Stimulated activated naive CD8-positive, alpha-beta T cell treated with anti-CD3 and anti-CD28 coated beads, Interleukin-15, Interleukin-2, amounts not matched to agents 100 ng/mL and 50 ng/mL, for 24 hours (primary cell): ENCODE results near the gene GLI3.

Experiments
- H3K27ac Mint-ChIP-seq: one replicate; pipeline ENCODE4 v1.8.0; 2021; ENCODE audit warnings: mild to moderate bottlenecking, mixed read lengths
- H3K27me3 Mint-ChIP-seq: one replicate; pipeline ENCODE4 v1.8.0; 2021; ENCODE audit warnings: mixed read lengths
- H3K36me3 Mint-ChIP-seq: one replicate; pipeline ENCODE4 v1.8.0; 2021; ENCODE audit warnings: low read depth, mixed read lengths
- H3K4me1 Mint-ChIP-seq: one replicate; pipeline ENCODE4 v1.8.0; 2021; ENCODE audit warnings: low read depth, mixed read lengths
- H3K4me3 Mint-ChIP-seq: one replicate; pipeline ENCODE4 v1.8.0; 2021; ENCODE audit warnings: mild to moderate bottlenecking, mixed read lengths
- H3K9me3 Mint-ChIP-seq: one replicate; pipeline ENCODE4 v1.8.0; 2021; ENCODE audit warnings: mixed read lengths

Gene GLI3

DNA sequence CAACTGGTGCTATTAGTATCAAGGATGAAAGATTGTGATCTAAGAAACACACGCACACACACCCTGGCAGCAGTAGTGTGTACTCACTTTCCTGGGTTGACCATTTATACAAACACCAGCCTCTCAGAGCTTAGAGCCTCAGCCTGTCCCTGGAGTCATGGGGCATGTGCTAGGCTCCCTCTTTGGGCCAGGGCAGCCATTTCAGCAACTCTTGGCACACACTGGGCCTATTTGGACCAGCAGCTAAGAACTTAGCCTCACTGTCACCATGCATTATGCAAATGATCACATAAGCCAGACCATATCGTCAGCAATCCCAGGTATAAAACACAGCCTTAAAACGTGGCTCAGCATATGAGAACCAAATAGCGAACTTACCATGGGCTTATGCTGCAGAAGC, 51.3 kb downstream of the GLI3 start:
- no peaks in the 10 kb centered on the region for H3K36me3 Mint-ChIP-seq
- H3K4me3 Mint-ChIP-seq, result no peak overlapping the region
- no peak overlapping the region for H3K27ac Mint-ChIP-seq
- H3K9me3 Mint-ChIP-seq, result peaks cover 3% of the 10 kb centered on the region
- no peaks in the 10 kb centered on the region for H3K4me1 Mint-ChIP-seq
- H3K27me3 Mint-ChIP-seq, result no peaks in the 10 kb centered on the region

DNA sequence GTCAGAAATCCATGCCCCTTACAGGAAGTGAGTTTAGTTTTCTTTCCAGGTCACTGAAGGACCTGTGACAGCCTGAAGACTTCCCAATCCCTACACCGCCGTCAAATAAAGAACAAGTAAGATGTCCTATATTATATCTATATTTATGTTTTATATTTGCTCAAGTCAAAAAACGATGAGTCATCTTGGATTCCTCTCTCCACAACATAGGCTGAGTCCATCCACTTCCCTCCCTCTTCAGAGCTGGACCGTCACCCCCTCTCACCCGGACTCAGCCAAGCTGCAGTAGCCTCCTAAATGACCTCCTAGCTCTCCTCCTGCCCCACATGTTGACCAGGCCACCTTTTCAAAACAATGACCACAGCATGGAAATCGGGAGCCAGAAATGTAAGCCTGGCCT, 53.5 kb downstream of the GLI3 start:
- Mint-ChIP-seq H3K27ac (no peak overlapping the region), H3K4me1 (no peaks in the 10 kb centered on the region), H3K4me3 (no peak overlapping the region), H3K9me3 (peaks cover 7% of the 10 kb centered on the region), H3K36me3 (no peaks in the 10 kb centered on the region), H3K27me3 (no peaks in the 10 kb centered on the region)

DNA sequence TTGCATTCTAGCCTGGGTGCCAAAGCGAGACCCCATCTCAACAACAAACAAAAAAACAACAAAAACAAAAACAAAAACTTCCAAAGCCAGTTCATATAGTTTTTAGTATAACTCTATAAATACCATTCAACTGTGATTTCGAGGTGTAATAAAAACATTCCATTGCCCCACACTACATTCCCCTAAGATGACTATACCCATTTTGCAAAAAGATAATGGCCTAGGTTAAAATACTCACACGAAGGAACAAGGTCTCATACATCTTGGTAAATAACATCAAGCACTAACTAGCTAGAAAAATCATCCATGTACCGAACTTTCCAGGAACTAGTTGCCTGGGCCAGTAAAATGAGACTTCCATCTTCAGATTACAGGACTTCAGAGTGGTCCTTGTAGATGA, 55.4 kb downstream of the GLI3 start:
- Mint-ChIP-seq H3K4me3 (no peak overlapping the region), H3K36me3 (no peaks in the 10 kb centered on the region), H3K4me1 (no peaks in the 10 kb centered on the region), H3K9me3 (peaks cover 7% of the 10 kb centered on the region), H3K27ac (no peak overlapping the region), H3K27me3 (no peaks in the 10 kb centered on the region)

DNA sequence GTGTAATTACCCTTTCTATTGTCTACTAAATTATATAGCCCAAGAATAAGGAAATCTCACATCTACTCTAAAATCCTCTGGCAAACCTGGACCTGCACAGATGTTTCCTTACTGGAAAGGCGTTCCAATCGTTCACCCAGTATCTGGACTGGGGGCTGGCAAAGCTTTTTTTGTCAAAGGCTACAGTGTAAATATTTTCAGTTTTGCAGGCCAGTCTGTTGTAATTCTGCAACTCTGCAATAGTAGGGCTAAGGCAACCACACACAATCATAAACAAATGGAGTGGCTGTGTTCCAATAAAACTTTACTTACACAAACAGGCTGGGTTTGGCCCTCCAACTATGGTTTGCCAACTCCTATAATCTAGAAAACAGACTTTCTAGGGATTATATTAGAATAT, 56.2 kb downstream of the GLI3 start:
- no peaks in the 10 kb centered on the region for H3K27me3 Mint-ChIP-seq
- no peak overlapping the region for H3K27ac Mint-ChIP-seq
- H3K36me3 Mint-ChIP-seq, result no peaks in the 10 kb centered on the region
- H3K4me3 Mint-ChIP-seq, result no peak overlapping the region
- no peaks in the 10 kb centered on the region for H3K4me1 Mint-ChIP-seq
- peaks cover 7% of the 10 kb centered on the region for H3K9me3 Mint-ChIP-seq

DNA sequence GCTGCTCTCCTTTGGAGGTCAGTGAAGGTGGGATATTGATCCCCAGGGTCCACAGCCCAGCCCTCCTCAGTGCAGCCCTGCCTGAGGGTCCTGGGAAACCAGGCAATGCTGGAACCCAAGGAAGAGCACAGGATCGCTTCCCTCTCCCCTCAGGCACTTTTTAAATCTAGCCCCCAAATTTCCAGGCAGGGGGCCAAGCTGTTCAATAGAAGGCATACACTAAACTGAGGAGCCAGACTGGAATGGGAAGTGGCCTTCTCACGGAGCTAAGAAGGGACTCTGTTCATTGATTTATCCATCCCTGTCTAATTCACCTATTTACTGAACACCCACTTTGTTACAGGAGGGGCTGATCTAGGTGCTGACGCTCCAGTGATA, 60.3 kb downstream of the GLI3 start:
- Mint-ChIP-seq H3K27me3 (no peaks in the 10 kb centered on the region), H3K4me1 (no peaks in the 10 kb centered on the region), H3K9me3 (peaks cover 4% of the 10 kb centered on the region), H3K27ac (no peak overlapping the region), H3K36me3 (no peaks in the 10 kb centered on the region), H3K4me3 (no peak overlapping the region)

DNA sequence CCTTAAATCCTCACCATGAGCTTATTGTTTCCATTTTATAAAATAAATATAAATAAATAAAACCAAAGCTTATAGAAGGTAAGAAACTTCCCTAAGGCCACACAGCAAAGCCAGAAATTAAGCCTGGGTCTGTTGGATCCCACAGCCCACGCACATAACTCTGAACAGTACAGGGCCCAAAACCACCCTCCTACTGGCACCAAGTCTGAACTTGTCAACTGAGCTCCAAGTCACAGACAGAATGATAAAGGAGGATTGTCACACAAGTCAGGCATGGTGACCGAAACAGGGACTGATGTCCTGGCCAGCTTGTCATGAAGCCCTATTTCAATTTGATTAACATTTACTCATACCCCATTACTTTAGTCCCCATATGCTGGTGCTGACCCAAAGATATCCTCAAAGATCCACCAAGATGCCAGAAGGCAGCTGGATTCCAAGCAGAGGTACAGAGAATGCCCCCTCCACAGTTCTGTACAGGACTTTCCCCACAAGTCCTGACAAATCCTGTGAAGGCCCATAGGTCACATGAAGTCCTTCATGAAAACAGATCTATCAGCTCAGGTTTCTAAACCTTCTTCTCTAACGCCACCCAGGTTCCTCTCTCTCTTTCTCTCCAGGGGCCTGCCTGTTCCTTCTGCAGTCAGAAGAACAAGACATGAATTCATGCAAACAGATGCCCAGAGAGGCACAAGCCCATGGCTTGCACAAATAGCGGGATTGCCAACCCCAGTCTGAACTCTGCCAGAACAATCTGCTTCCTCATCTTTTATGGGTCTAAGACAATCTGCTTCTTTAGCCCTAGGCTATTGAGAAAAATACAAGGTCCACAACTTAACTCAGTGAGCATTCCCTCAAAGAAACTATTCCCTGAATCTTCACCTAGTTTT, 60.9 kb downstream of the GLI3 start:
- Mint-ChIP-seq H3K4me3 (no peak overlapping the region), H3K27ac (no peak overlapping the region), H3K9me3 (peaks cover 4% of the 10 kb centered on the region), H3K27me3 (no peaks in the 10 kb centered on the region), H3K4me1 (no peaks in the 10 kb centered on the region), H3K36me3 (no peaks in the 10 kb centered on the region)

DNA sequence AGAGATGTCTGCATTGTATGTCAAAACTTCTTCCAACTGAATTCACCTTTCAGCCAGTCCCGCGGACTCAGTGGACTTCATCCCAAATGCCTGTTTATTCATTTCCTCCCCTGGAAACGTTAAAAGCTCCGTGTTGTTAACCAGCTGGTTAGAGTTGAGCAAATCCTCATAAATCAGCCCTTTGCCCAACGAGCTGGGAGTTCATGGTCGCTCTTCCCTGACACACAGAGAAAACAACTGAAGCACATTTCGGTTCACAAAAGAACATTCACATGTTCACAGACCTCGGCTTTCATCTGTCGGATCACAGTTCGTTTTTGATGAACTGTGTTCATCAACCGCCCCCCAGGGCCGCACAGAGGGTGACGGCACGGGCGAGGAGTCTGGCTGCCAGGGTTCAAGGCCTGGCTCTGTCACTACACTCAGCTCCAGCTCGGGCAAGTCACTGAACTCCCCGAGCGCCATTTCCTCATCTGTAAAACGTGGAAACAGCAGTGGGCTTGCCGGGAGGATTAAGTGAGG, 62.6 kb downstream of the GLI3 start:
- Mint-ChIP-seq H3K36me3 (no peaks in the 10 kb centered on the region), H3K9me3 (peaks cover 4% of the 10 kb centered on the region), H3K27ac (no peak overlapping the region), H3K4me1 (no peaks in the 10 kb centered on the region), H3K4me3 (no peak overlapping the region), H3K27me3 (no peaks in the 10 kb centered on the region)

DNA sequence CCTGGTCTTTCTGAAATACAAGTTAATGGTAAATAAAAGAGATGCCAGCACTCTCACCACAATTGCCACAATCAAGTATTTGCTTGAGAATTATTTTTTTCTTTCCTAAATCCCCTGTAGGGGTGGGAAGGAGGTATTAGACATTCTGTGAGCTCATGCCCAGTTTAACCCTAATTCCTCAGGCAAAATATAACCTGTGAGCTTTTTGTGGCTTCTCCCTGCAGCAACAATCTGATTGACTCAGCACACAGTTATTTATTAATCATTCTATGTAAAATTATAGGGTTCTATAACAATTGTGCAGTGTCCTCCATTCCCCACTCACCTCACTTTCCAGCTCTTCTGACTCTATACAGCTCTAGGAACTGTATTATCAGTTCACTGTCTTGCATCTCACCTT, 66.3 kb downstream of the GLI3 start:
- Mint-ChIP-seq H3K27me3 (no peaks in the 10 kb centered on the region), H3K27ac (no peak overlapping the region), H3K4me1 (no peaks in the 10 kb centered on the region), H3K9me3 (no peaks in the 10 kb centered on the region), H3K4me3 (no peak overlapping the region), H3K36me3 (no peaks in the 10 kb centered on the region)

DNA sequence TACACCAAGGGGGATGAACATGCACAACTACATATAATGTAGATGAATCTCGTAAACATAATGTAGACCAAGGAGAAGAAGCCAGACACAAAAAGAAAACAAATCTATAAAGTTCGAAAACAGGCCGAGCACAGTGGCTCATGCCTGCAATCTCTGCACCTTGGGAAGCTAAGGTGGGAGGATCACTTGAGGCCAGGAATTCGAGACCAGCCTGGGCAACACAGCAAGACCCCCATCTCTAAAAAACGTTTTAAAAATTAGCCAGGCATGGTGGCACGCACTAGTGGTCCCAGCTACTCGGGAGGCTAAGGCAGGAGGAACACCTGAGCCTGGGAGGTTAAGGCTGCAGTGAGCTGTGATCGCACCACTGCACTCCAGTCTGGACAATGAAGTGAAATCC, 68.5 kb downstream of the GLI3 start:
- H3K36me3 Mint-ChIP-seq, result no peaks in the 10 kb centered on the region
- H3K4me3 Mint-ChIP-seq, result no peak overlapping the region
- H3K4me1 Mint-ChIP-seq, result no peaks in the 10 kb centered on the region
- H3K27ac Mint-ChIP-seq, result no peak overlapping the region
- no peaks in the 10 kb centered on the region for H3K27me3 Mint-ChIP-seq
- H3K9me3 Mint-ChIP-seq, result no peaks in the 10 kb centered on the region

DNA sequence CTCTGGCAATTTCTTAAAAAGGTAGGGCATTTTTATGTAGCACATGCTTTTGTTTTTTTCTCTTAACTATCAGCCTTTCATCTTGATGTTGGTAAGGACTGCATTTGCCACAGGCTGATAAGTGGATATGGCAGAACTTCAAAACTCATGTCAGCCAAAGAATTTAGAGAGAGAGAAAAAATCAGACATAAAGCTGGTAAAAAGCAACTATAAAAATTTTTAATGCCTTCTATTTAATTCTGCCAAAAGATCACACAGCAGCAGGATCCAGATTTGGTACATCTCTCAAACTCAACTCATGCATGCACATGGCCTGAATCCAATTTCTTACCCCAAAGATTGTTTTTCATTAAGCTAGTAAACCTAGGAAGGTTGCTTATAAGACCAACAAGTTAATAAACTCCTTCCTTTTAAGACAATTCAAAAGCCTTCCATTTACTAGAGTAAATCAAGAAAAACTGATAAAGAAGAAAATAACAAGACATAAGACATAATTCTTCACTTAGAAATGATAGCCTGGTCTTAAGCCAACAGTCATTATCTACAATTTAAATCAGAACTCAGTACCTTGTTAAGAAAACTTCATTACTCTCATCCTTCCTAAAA, 69.3 kb downstream of the GLI3 start:
- Mint-ChIP-seq H3K4me3 (no peak overlapping the region), H3K27me3 (no peaks in the 10 kb centered on the region), H3K36me3 (no peaks in the 10 kb centered on the region), H3K27ac (no peak overlapping the region), H3K9me3 (no peaks in the 10 kb centered on the region), H3K4me1 (no peaks in the 10 kb centered on the region)

DNA sequence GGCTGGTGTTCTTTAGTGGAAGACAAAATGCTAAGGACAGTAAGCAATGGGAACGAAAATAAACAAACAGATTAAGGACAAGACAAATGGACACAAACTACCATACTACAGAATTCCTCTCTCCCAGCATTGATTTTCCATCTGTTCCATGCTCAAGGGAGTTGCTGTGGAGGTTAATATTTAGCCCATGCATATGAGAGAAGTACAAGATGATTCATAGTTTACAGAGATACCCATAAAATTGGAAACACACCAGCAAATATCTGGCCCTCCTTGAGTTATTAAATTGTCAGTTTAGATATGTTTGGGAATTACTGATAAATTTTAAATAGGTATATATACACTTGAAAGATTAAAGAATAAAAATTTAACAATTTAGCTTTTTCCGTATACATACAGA, 69.8 kb downstream of the GLI3 start:
- Mint-ChIP-seq H3K4me1 (no peaks in the 10 kb centered on the region), H3K36me3 (no peaks in the 10 kb centered on the region), H3K4me3 (no peak overlapping the region), H3K27ac (no peak overlapping the region), H3K9me3 (no peaks in the 10 kb centered on the region), H3K27me3 (no peaks in the 10 kb centered on the region)

DNA sequence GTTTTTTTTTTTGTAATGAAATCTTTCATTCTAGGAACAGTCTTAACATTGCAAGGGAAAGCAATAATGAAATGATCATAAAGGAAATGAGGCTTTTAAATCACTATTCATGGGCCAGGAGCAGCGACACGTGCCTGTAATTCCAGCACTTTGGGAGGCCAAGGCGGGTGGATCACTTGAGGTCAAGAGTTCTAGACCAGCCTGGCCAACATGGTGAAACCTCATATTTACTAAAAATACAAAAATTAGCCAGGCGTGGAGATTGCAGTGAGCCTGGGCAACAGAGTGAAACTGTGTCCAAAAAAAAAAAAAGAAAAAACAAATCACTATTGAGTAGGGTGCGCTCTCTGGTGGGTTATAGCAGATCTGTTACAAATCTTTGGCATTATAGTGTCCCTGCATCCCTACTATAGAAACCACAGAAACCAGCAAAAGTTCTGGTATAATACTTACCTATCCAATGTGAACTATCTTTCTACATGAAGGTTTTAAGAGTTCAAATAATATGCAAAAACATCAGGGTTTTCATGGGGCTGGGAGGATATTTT, 72.1 kb downstream of the GLI3 start:
- no peaks in the 10 kb centered on the region for H3K9me3 Mint-ChIP-seq
- no peak overlapping the region for H3K27ac Mint-ChIP-seq
- H3K27me3 Mint-ChIP-seq, result no peaks in the 10 kb centered on the region
- no peaks in the 10 kb centered on the region for H3K4me1 Mint-ChIP-seq
- H3K36me3 Mint-ChIP-seq, result no peaks in the 10 kb centered on the region
- no peak overlapping the region for H3K4me3 Mint-ChIP-seq

DNA sequence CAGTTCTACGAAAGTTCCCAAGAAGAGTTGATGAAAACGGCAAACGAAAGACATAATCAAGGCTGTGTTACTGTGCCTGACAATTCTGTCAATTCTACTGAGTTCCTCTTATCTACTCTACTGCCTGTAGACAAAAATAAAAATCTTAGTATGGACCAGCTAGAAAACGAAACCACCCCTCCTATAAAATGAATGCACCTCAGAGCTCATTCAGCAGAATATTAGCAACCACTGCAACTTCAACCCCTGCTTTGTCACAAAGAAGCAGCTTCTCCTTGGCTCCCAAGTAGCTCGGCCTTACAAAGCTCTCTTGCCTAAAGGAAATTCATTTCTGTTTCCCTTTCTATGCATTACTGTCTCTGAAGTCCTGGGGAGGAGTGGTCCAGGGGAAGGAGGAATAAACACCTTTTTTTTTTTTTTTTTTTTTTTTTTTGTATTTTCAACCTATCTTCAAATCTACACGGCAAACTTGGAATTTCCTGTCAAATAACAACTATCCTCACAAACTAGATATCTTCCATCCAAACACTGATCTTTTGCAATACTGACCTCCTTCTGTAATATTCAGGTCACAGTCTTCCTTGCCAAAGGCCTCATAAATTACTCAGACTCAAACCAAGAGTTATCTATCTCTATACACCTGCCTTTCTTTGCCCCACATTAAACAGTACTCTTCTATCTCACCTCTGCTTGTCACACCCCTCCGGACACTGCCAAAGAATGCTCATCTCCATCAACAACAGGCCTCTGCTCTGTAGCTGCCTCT, 74.3 kb downstream of the GLI3 start:
- Mint-ChIP-seq H3K4me1 (no peaks in the 10 kb centered on the region), H3K36me3 (no peaks in the 10 kb centered on the region), H3K27me3 (no peaks in the 10 kb centered on the region), H3K4me3 (no peak overlapping the region), H3K27ac (no peak overlapping the region), H3K9me3 (no peaks in the 10 kb centered on the region)

DNA sequence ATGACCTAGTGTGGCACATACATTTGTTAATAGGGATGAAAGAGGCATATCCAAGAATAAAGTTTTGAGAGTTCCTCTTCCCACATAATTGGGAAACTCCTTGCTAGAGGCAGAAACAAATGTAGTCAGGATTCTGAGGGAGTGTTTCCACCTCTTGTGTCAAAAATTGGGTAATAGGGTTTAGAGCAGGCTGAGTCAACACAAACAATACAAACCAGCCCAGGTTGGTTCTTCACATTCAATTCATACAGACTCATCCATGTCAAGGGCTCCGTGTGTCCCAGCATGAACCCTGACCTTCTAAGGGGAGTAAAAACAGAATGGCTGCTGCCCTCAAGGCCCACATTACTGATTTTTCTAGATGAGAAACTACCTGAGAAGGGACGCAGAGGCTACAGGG, 75.3 kb downstream of the GLI3 start:
- Mint-ChIP-seq H3K27ac (no peak overlapping the region), H3K27me3 (no peaks in the 10 kb centered on the region), H3K4me1 (no peaks in the 10 kb centered on the region), H3K36me3 (no peaks in the 10 kb centered on the region), H3K4me3 (no peak overlapping the region), H3K9me3 (no peaks in the 10 kb centered on the region)

DNA sequence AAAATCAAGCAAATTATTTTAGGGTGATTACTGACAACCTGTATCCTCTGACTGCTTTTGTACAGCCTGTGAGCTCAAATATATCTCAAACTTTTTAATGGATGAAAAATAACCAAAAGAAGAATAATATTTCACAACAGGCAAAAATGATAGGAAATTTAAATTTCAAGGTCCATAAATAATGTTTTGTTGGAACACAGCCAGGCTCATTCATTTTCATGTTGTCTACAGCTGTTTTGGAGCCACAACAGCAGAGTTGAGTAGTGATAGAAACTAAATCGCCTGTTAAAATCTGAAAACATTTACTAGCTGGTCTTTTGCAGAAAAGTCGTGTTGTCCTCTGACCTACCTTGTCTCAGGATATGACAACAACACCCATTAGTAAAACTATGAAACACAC, 75.9 kb downstream of the GLI3 start:
- no peaks in the 10 kb centered on the region for H3K36me3 Mint-ChIP-seq
- no peak overlapping the region for H3K27ac Mint-ChIP-seq
- H3K9me3 Mint-ChIP-seq, result no peaks in the 10 kb centered on the region
- H3K4me1 Mint-ChIP-seq, result no peaks in the 10 kb centered on the region
- no peak overlapping the region for H3K4me3 Mint-ChIP-seq
- H3K27me3 Mint-ChIP-seq, result no peaks in the 10 kb centered on the region
